HCT116 (cell line): ENCODE data around the gene CSNK1G1. TPM values are rescaled to one million over a fixed set of nuclear protein-coding genes. Genes with fewer than 3 reads are reported as not detected.

Source experiments
- ATAC-seq: fragments of 200-7000 bp; cut with Tn5 transposase; 2 replicates; pipeline ENCODE4 v1.9.1; 2020; ENCODE audit warnings: mild to moderate bottlenecking, moderate library complexity
- BruUV-seq: library from RNA; stranded (reverse); fragments of 400-500 nt; replicated peaks from 2 replicates; lab custom pipeline; 2021; lab: Mats Ljungman, UMichigan
- CTCF ChIA-PET: fragments of 300-600 bp; sonication (Branson Sonifier 250); formaldehyde crosslinking; loops from one replicate; lab custom pipeline; 2021; ENCODE audit warnings: antibody characterized with exemption; lab: Charles Lee
- POLR2A ChIA-PET: fragments of 300-600, 350-600 bp; sonication (Branson Sonifier 250); formaldehyde crosslinking; loops from one replicate; lab custom pipeline; 2021; ENCODE audit warnings: antibody characterized with exemption; lab: Charles Lee
- RAD21 ChIA-PET, 2 experiments: fragments of 300-600 bp; sonication (Branson Sonifier 250); formaldehyde crosslinking; loops; one replicate each; lab custom pipeline; 2023; ENCODE audit warnings: low total read pairs in 2 of 2; ENCODE audit not compliant: uncharacterized antibody in 2 of 2, unreplicated experiment in 2 of 2, low non-redundant PET in 1 of 2; lab: Charles Lee
- DNase-seq: peaks from one replicate; pipeline ENCODE4 v3.0.0-alpha.2; 2010; ENCODE audit warnings: low read depth, low spot score
- H2AFZ ChIP-seq: fragments of 200-600 bp; shearing (Covaris generic), sonication (generic); 2 replicates; pipeline ENCODE4 v1.6.1; 2017; ENCODE audit warnings: low read depth, mixed run types, mixed read lengths, antibody characterized with exemption, low read length; ENCODE audit not compliant: poor library complexity, severe bottlenecking
- H3K27ac ChIP-seq: 2 replicates; pipeline ENCODE4 v1.5.1; 2012; ENCODE audit warnings: low read depth, low read length
- H3K27me3 ChIP-seq: fragments of 200-600 bp; sonication (generic); 2 replicates; pipeline ENCODE4 v1.6.1; 2016; ENCODE audit warnings: mixed run types, low read length, mixed read lengths; ENCODE audit not compliant: insufficient read depth
- H3K36me3 ChIP-seq, 2 experiments: fragments of 200-500 bp in 1 of 2; fragments of 200-600 bp in 1 of 2; sonication (Bioruptor generic) in 1 of 2; sonication (generic) in 1 of 2; 2 replicates each; pipeline versions ENCODE4 v1.5.1 to v1.6.1; 2014 to 2016; ENCODE audit warnings: low read length in 2 of 2, inconsistent platforms in 1 of 2, mixed read lengths in 1 of 2, mixed run types in 1 of 2; ENCODE audit not compliant: insufficient read depth in 2 of 2, control insufficient read depth in 1 of 2
- H3K4me1 ChIP-seq, 2 experiments: fragments of 200-600 bp in 1 of 2; sonication (generic) in 1 of 2; 2 replicates each; pipeline versions ENCODE4 v1.5.1 to v1.6.1; 2012 to 2017; ENCODE audit warnings: low read length in 2 of 2, inconsistent platforms in 1 of 2, mild to moderate bottlenecking in 1 of 2, mixed read lengths in 1 of 2, mixed run types in 1 of 2, moderate library complexity in 1 of 2; ENCODE audit not compliant: insufficient read depth in 2 of 2, control insufficient read depth in 1 of 2
- H3K4me2 ChIP-seq: fragments of 200-600 bp; sonication (generic); 2 replicates; pipeline ENCODE4 v1.6.1; 2017; ENCODE audit warnings: mixed run types, low read length, mixed read lengths
- H3K4me3 ChIP-seq, 2 experiments: fragments of 200-600 bp in 1 of 2; sonication (generic) in 1 of 2; replicated peaks in 1 of 2; 2 replicates each; pipeline ENCODE4 v1.5.1; 2011 to 2016; ENCODE audit warnings: low read length in 2 of 2, control low read depth in 1 of 2, low read depth in 1 of 2, mild to moderate bottlenecking in 1 of 2, mixed read lengths in 1 of 2, mixed run types in 1 of 2
- H3K79me2 ChIP-seq: fragments of 200-600 bp; sonication (generic); 2 replicates; pipeline ENCODE4 v1.6.1; 2017; ENCODE audit warnings: mild to moderate bottlenecking, mixed run types, low read length, moderate library complexity, mixed read lengths; ENCODE audit not compliant: insufficient read depth
- H3K9ac ChIP-seq: fragments of 200-600 bp; sonication (generic); 2 replicates; pipeline ENCODE4 v1.6.1; 2016; ENCODE audit warnings: low read length, mixed read lengths
- H3K9me2 ChIP-seq: fragments of 200-600 bp; sonication (generic), shearing (Covaris generic); 2 replicates; pipeline ENCODE4 v1.6.1; 2017; ENCODE audit warnings: mixed run types, mild to moderate bottlenecking, moderate library complexity; ENCODE audit not compliant: insufficient read depth
- H3K9me3 ChIP-seq, 2 experiments: fragments of 200-500 bp in 1 of 2; fragments of 200-600 bp in 1 of 2; sonication (Bioruptor generic) in 1 of 2; sonication (generic) in 1 of 2; 2 replicates each; pipeline ENCODE4 v1.6.1; 2014 to 2017; ENCODE audit warnings: low read length in 2 of 2, mixed read lengths in 2 of 2, inconsistent platforms in 1 of 2, low read depth in 1 of 2, mild to moderate bottlenecking in 1 of 2, mixed run types in 1 of 2, moderate library complexity in 1 of 2; ENCODE audit not compliant: control insufficient read depth in 1 of 2, insufficient read depth in 1 of 2
- H4K20me1 ChIP-seq: fragments of 200-600 bp; sonication (generic), shearing (Covaris generic); 2 replicates; pipeline ENCODE4 v1.6.1; 2017; ENCODE audit warnings: mixed run types, mild to moderate bottlenecking, moderate library complexity; ENCODE audit not compliant: insufficient read depth
- CEBPB ChIP-seq: IDR thresholded peaks from 2 replicates; pipeline ENCODE4 v1.6.1; 2012; ENCODE audit warnings: low read depth
- EGR1 ChIP-seq: IDR thresholded peaks from 2 replicates; pipeline ENCODE4 v1.6.1; 2012; ENCODE audit warnings: low read depth
- EZH2 ChIP-seq: fragments of 200-600 bp; sonication (generic); IDR thresholded peaks from 2 replicates; pipeline ENCODE4 v1.6.1; 2017; ENCODE audit warnings: antibody characterized with exemption, mixed run types
- FOSL1 ChIP-seq: IDR thresholded peaks from 2 replicates; pipeline ENCODE4 v1.6.1; 2012; ENCODE audit warnings: low read depth
- JUND ChIP-seq: IDR thresholded peaks from 2 replicates; pipeline ENCODE4 v1.6.1; 2012
- MAX ChIP-seq: IDR thresholded peaks from 2 replicates; pipeline ENCODE4 v1.6.1; 2012
- POLR2A ChIP-seq: IDR thresholded peaks from 2 replicates; pipeline ENCODE4 v1.7.0; 2011; ENCODE audit warnings: borderline replicate concordance; ENCODE audit not compliant: insufficient read depth, insufficient read length; ENCODE audit errors: extremely low read depth
- POLR2AphosphoS5 ChIP-seq: IDR thresholded peaks from 2 replicates; pipeline ENCODE4 v1.6.1; 2011; ENCODE audit warnings: mild to moderate bottlenecking, low read depth, low read length, moderate library complexity
- RAD21 ChIP-seq: IDR thresholded peaks from 2 replicates; pipeline ENCODE4 v1.6.1; 2012; ENCODE audit warnings: low read depth, mild to moderate bottlenecking
- REST ChIP-seq: IDR thresholded peaks from 2 replicates; pipeline ENCODE4 v1.6.1; 2012; ENCODE audit warnings: low read depth
- SIN3A ChIP-seq: IDR thresholded peaks from 2 replicates; pipeline ENCODE4 v1.6.1; 2012; ENCODE audit warnings: low read depth
- SRF ChIP-seq: IDR thresholded peaks from 2 replicates; pipeline ENCODE4 v1.6.1; 2012; ENCODE audit warnings: low read depth
- TCF7L2 ChIP-seq: IDR thresholded peaks from 2 replicates; pipeline ENCODE4 v1.7.0; 2011; ENCODE audit warnings: borderline replicate concordance, inconsistent platforms; ENCODE audit not compliant: insufficient read depth, insufficient read length; ENCODE audit errors: extremely low read depth
- ZFX ChIP-seq: fragments of 450-650 bp; IDR thresholded peaks from 2 replicates; pipeline ENCODE4 v1.6.1; 2017
- intact Hi-C: fragments of 100-400 bp; cut with micrococcal nuclease; formaldehyde crosslinking; loops from 2 replicates; pipeline ENCODE4 v1.10.0; 2022
- total RNA-seq: library from RNA; stranded (reverse); gene quantifications from one replicate; pipeline ENCODE4 v1.2.1, GENCODE V29; 2021; ENCODE audit not compliant: unreplicated experiment
- TF ChIP-seq, protein P1 (sequence below): IDR thresholded peaks from 2 replicates; pipeline ENCODE4 v1.6.1; 2011; ENCODE audit warnings: mild to moderate bottlenecking, low read length, moderate library complexity; ENCODE audit not compliant: insufficient replicate concordance; ENCODE audit errors: extremely low read depth

CSNK1G1 gene
- total RNA-seq, 1 experiment from 2014 or later, result 21.1 TPM

GRCh38 chr15:64182859-64183370 is 173.1 kb downstream of the CSNK1G1 start:
- Histone ChIP-seq H3K9me2 (no peaks in the 10 kb centered on the region), H3K36me3 (peaks cover 0 to 3% of the 10 kb centered on the region in 2 experiments; a peak in 1 of 4 replicates), H4K20me1 (no peaks in the 10 kb centered on the region)
- CTCF ChIA-PET, result no interaction called here
- no peak for TF ChIP-seq TCF7L2
- no peak for TF ChIP-seq ZFX
- TF ChIP-seq POLR2A, result no peak
- no peak for TF ChIP-seq EZH2
- TF ChIP-seq FOSL1, result no peak
- TF ChIP-seq RAD21, result no peak
- TF ChIP-seq SIN3A, result no peak
- no peak for TF ChIP-seq EGR1
- TF ChIP-seq, all 23 proteins: peak for 0
- ATAC-seq (no peak), DNase-seq (no peak)
- BruUV-seq, result no TSS peak
- Histone ChIP-seq H3K79me2 (no peaks in the 10 kb centered on the region), H2AFZ (no peak overlapping the region), H3K9ac (no peak overlapping the region), H3K4me3 (no peak overlapping the region), H3K27me3 (no peaks in the 10 kb centered on the region), H3K4me1 (no peaks in the 10 kb centered on the region), H3K9me3 (no peaks in the 10 kb centered on the region), H3K27ac (no peak overlapping the region), H3K4me2 (no peak overlapping the region)
- intact Hi-C loops, result no loop called here
- RAD21 ChIA-PET, result no interaction called here
- POLR2A ChIA-PET, result no interaction called here

DNA sequence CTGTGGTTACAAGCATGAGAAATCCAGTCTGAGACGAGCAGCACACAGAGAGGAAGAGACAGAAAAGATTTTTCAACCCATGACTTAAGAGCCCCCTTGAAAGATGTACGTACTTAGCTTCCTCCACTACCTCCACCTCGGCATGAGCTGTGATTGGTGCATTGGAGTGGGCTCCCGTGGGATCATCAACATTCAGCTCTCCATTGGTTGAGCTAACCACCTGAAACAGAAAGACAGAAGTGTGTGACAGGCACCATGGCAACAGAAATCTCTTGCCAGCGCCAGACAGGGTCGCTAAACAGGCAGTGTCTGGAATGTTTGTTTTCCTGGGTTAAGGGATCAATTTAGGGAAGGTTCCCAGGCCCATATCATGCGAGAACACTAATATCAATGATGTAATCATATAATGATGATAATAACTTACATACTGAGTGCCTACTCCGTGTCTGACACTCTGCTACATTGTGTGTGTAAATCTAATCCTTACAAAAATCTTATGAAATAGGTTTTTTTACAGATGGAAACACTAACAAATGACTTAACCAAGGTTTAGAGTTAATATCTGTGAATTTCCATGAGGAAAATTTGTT is 175.6 kb downstream of the CSNK1G1 start:
- Histone ChIP-seq H3K4me3 (no peak overlapping the region), H2AFZ (no peak overlapping the region), H3K27me3 (no peaks in the 10 kb centered on the region), H3K36me3 (peaks cover 1 to 3% of the 10 kb centered on the region in 2 experiments; a peak in 2 of 4 replicates), H3K9me2 (no peaks in the 10 kb centered on the region), H3K27ac (no peak overlapping the region), H4K20me1 (no peaks in the 10 kb centered on the region), H3K4me1 (no peaks in the 10 kb centered on the region), H3K4me2 (no peak overlapping the region), H3K79me2 (no peaks in the 10 kb centered on the region), H3K9ac (no peak overlapping the region), H3K9me3 (no peaks in the 10 kb centered on the region)
- ChIA-PET POLR2A (no interaction called here), CTCF (no interaction called here), RAD21 (no interaction called here)
- no peak for ATAC-seq
- DNase-seq, result no peak
- BruUV-seq, result no TSS peak
- intact Hi-C loops, result no loop called here
- TF ChIP-seq REST (no peak), JUND (no peak), CEBPB (no peak), MAX (no peak), ZFX (no peak), EGR1 (no peak), SRF (no peak), POLR2A (no peak), SIN3A (no peak), RAD21 (no peak), FOSL1 (no peak), POLR2AphosphoS5 (no peak)
- TF ChIP-seq, protein P1, sequence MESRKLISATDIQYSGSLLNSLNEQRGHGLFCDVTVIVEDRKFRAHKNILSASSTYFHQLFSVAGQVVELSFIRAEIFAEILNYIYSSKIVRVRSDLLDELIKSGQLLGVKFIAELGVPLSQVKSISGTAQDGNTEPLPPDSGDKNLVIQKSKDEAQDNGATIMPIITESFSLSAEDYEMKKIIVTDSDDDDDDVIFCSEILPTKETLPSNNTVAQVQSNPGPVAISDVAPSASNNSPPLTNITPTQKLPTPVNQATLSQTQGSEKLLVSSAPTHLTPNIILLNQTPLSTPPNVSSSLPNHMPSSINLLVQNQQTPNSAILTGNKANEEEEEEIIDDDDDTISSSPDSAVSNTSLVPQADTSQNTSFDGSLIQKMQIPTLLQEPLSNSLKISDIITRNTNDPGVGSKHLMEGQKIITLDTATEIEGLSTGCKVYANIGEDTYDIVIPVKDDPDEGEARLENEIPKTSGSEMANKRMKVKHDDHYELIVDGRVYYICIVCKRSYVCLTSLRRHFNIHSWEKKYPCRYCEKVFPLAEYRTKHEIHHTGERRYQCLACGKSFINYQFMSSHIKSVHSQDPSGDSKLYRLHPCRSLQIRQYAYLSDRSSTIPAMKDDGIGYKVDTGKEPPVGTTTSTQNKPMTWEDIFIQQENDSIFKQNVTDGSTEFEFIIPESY, result no peak
